A549 (cell line): Measurements from ENCODE around the gene KLF16. TPM values are rescaled to one million over a fixed set of nuclear protein-coding genes. Genes with fewer than 3 reads are reported as not detected.

ENCODE experiments used
- ATAC-seq, 2 experiments: fragments of 200-7000 bp in 1 of 2; fragments of >200 bp in 1 of 2; cut with Nextera tagmentation in 1 of 2; cut with Tn5 transposase in 1 of 2; 3 replicates each; pipeline versions ENCODE4 v1.8.0 to v1.9.1; 2018 to 2020; ENCODE audit warnings: mild to moderate bottlenecking in 1 of 2, moderate library complexity in 1 of 2
- CTCF ChIA-PET: fragments of 300-600 bp; sonication (Branson Sonifier 250); formaldehyde crosslinking; extraction: SDS; loops from one replicate; lab custom pipeline; 2021; ENCODE audit warnings: antibody characterized with exemption, inconsistent platforms; lab: Yijun Ruan, JAX
- POLR2A ChIA-PET: fragments of 350-600 bp; formaldehyde crosslinking; extraction: SDS; loops from one replicate; lab custom pipeline; 2021; ENCODE audit warnings: antibody characterized with exemption, inconsistent platforms; lab: Yijun Ruan, JAX
- DNase-seq, 2 experiments: peaks; one replicate each; pipeline versions ENCODE4 v3.0.0 to v3.0.0-alpha.2; 2011 to 2016; ENCODE audit warnings: low read depth in 1 of 2, low spot score in 1 of 2
- FAIRE-seq: peaks from 2 replicates; lab custom pipeline; 2011; peaks lifted over from hg19 to GRCh38; lab: Jason Lieb, UNC
- H3K27ac ChIP-seq, 2 experiments: fragments of >200 bp; sonication (Bioruptor Twin); formaldehyde crosslinking; 3 replicates each; pipeline ENCODE4 v1.5.1; 2016 to 2017
- H3K4me1 ChIP-seq: fragments of >200 bp; sonication (Bioruptor Twin); formaldehyde crosslinking; 3 replicates; pipeline ENCODE4 v1.6.1; 2016
- H3K4me2 ChIP-seq: fragments of >200 bp; sonication (Bioruptor Twin); formaldehyde crosslinking; 3 replicates; pipeline ENCODE4 v1.6.1; 2016
- H3K4me3 ChIP-seq: fragments of >200 bp; sonication (Bioruptor Twin); formaldehyde crosslinking; 3 replicates; pipeline ENCODE4 v1.5.1; 2016
- H3K9me3 ChIP-seq: fragments of >200 bp; sonication (Bioruptor Twin); formaldehyde crosslinking; 3 replicates; pipeline ENCODE4 v1.6.1; 2016
- ATOH8 ChIP-seq: fragments of 250-450 bp; sonication (Bioruptor Pico); IDR thresholded peaks from 2 replicates; pipeline ENCODE4 v1.5.0; 2020; ENCODE audit warnings: low read depth, mild to moderate bottlenecking, moderate library complexity
- CEBPB ChIP-seq, 2 experiments: fragments of >200 bp in 1 of 2; sonication (Bioruptor Twin) in 1 of 2; formaldehyde crosslinking in 1 of 2; IDR thresholded peaks; 2 replicates each; pipeline ENCODE4 v1.6.1; 2012 to 2016
- CHD4 ChIP-seq: fragments of 200-600 bp; sonication (generic); IDR thresholded peaks from 2 replicates; pipeline ENCODE4 v1.6.1; 2016; ENCODE audit warnings: antibody characterized with exemption, mild to moderate bottlenecking, borderline replicate concordance
- EHF ChIP-seq: fragments of 250-450 bp; sonication (Bioruptor Pico); IDR thresholded peaks from 2 replicates; pipeline ENCODE4 v1.5.0; 2020; ENCODE audit warnings: mild to moderate bottlenecking
- FOXS1 ChIP-seq: fragments of 250-450 bp; sonication (Bioruptor Pico); IDR thresholded peaks from 2 replicates; pipeline ENCODE4 v1.5.0; 2020; ENCODE audit warnings: mild to moderate bottlenecking, moderate library complexity
- HES2 ChIP-seq: fragments of >200 bp; sonication (Bioruptor Twin); formaldehyde crosslinking; IDR thresholded peaks from 2 replicates; pipeline ENCODE4 v1.6.1; 2016
- HMGXB4 ChIP-seq: fragments of 250-450 bp; sonication (Bioruptor Pico); IDR thresholded peaks from 2 replicates; pipeline ENCODE4 v1.5.0; 2021; ENCODE audit warnings: mild to moderate bottlenecking, moderate library complexity, borderline replicate concordance
- HOXB13 ChIP-seq: fragments of 250-450 bp; sonication (Bioruptor Pico); IDR thresholded peaks from 2 replicates; pipeline ENCODE4 v1.5.0; 2020; ENCODE audit warnings: low read depth, mild to moderate bottlenecking, moderate library complexity
- JUNB ChIP-seq: fragments of >200 bp; sonication (Bioruptor Twin); formaldehyde crosslinking; IDR thresholded peaks from 2 replicates; pipeline ENCODE4 v1.6.1; 2016
- KDM5A ChIP-seq: fragments of 200-600 bp; sonication (generic); IDR thresholded peaks from 2 replicates; pipeline ENCODE4 v1.6.1; 2016; ENCODE audit warnings: antibody characterized with exemption, mild to moderate bottlenecking
- MAX ChIP-seq: IDR thresholded peaks from 2 replicates; pipeline ENCODE4 v1.6.1; 2012
- NFE2L2 ChIP-seq: fragments of 150-350 bp; conservative IDR thresholded peaks from 2 replicates; pipeline ENCODE4 v1.6.1; 2014; ENCODE audit warnings: low read length
- PBX3 ChIP-seq: IDR thresholded peaks from 2 replicates; pipeline ENCODE4 v1.6.1; 2012
- RAD21 ChIP-seq, 2 experiments: fragments of >200 bp in 1 of 2; sonication (Bioruptor Twin) in 1 of 2; formaldehyde crosslinking in 1 of 2; IDR thresholded peaks in 1 of 2; conservative IDR thresholded peaks in 1 of 2; 2 replicates in 1 of 2; 3 replicates in 1 of 2; pipeline ENCODE4 v1.6.1; 2012 to 2018; ENCODE audit warnings: inconsistent platforms in 1 of 2
- RCOR1 ChIP-seq: fragments of 150-350 bp; IDR thresholded peaks from 2 replicates; pipeline ENCODE4 v1.6.1; 2014; ENCODE audit warnings: antibody characterized with exemption, low read length, low read depth
- REST ChIP-seq: fragments of 200-600 bp; sonication (generic); IDR thresholded peaks from 2 replicates; pipeline ENCODE4 v1.6.1; 2016; ENCODE audit warnings: antibody characterized with exemption, mild to moderate bottlenecking, moderate library complexity
- RNF2 ChIP-seq: fragments of 200-600 bp; sonication (generic); IDR thresholded peaks from 2 replicates; pipeline ENCODE4 v1.6.1; 2016; ENCODE audit warnings: low read depth, mild to moderate bottlenecking, antibody characterized with exemption, moderate library complexity, borderline replicate concordance
- USF2 ChIP-seq: fragments of 450-650 bp; IDR thresholded peaks from 2 replicates; pipeline ENCODE4 v1.6.1; 2014; ENCODE audit warnings: antibody characterized with exemption
- ZFP36 ChIP-seq: fragments of 450-650 bp; IDR thresholded peaks from 2 replicates; pipeline ENCODE4 v1.6.1; 2014; ENCODE audit warnings: borderline replicate concordance; ENCODE audit not compliant: partially characterized antibody
- ZSCAN20 ChIP-seq: fragments of 250-450 bp; sonication (Bioruptor Pico); IDR thresholded peaks from 2 replicates; pipeline ENCODE4 v1.8.0; 2022; ENCODE audit warnings: mild to moderate bottlenecking, moderate library complexity
- WGBS: methylation state at CpG from one replicate; pipeline ENCODE4 v1.1.6; 2017; ENCODE audit errors: missing lambda C conversion rate; 5-methylcytosine and 5-hydroxymethylcytosine counted together
- polyA plus RNA-seq, 4 experiments: library from polyadenylated mRNA; depleted of rRNA in 3 of 4; stranded (reverse); fragments of >200 nt; fragmentation: RNase III in 1 of 4; extraction: RNeasy Plus Mini Kit Qiagen cat#74134 plus additional on column Dnase treatment in 1 of 4; gene quantifications; 2 replicates in 3 of 4; 3 replicates in 1 of 4; pipeline ENCODE4 v1.2.3, GENCODE V29; 2011 to 2017

The KLF16 gene
- polyA plus RNA-seq, 2 of the 4 experiments (the other 2 are of a cell fraction): 5.8 to 25.7 TPM

GRCh38 chr19:1836458-1837221, 26.7 kb downstream of the KLF16 start (continued):
- TF ChIP-seq ATOH8 (CRISPR knock-in tag): no peak
- TF ChIP-seq PBX3: no peak
- no peak for TF ChIP-seq EHF
- TF ChIP-seq RCOR1: no peak
- no peak for TF ChIP-seq HOXB13 (CRISPR knock-in tag)

- FAIRE-seq (no peak), ATAC-seq (no peak)
- Histone ChIP-seq H3K4me3 (no peak overlapping the region), H3K27ac (no peak overlapping the region), H3K4me1 (no peaks in the 10 kb centered on the region)
- WGBS: 86% methylated on average over 4 of the region's 15 CpGs
- TF ChIP-seq REST (no peak), HES2 (no peak), FOXS1 (CRISPR knock-in tag) (no peak), RAD21 (conservative IDR thresholded peaks at IDR 0.05 in 1 of 2, IDR thresholded peaks at IDR 0.05 in 1 of 2) (no peak), RNF2 (no peak), USF2 (no peak), NFE2L2 (no peak), HMGXB4 (no peak), ZSCAN20 (no peak), CEBPB (IDR thresholded peaks at IDR 0.05) (no peak), KDM5A (no peak), CHD4 (no peak), PBX3 (no peak), JUNB (no peak), ZFP36 (no peak), MAX (no peak)
- TF ChIP-seq, all 56 proteins: peak for 0
- Histone ChIP-seq H3K9me3 (no peaks in the 10 kb centered on the region), H3K4me2 (no peak overlapping the region)
- POLR2A ChIA-PET: no interaction called here
- CTCF ChIA-PET: interaction anchor here (0.7 to 1.0 kb wide), 3 partner anchors 67 to 240 kb away, joined by 3 read pairs; no protein-coding TSS in a partner anchor
- DNase-seq: no peak
Measured at GRCh38 chr19:1833540-1833939, 29.8 kb downstream of the KLF16 start.
